Vagina (tissue), 2 donors: ENCODE measurements around the gene SACS. TPM values are rescaled to one million over a fixed set of nuclear protein-coding genes. Genes with fewer than 3 reads are reported as not detected.

ENCODE experiments used
- DNase-seq, 2 donors: peaks; one replicate each; pipeline ENCODE4 v3.0.0-alpha.2; 2017; ENCODE audit errors: extremely low spot score in 2 of 2
- H3K27ac ChIP-seq: fragments of 200-600 bp; sonication (generic); one replicate; pipeline ENCODE4 v1.5.1; 2019
- H3K27me3 ChIP-seq: fragments of 200-600 bp; sonication (generic); one replicate; pipeline ENCODE4 v1.5.1; 2019
- H3K36me3 ChIP-seq, 2 donors: fragments of 200-600 bp; sonication (generic); one replicate each; pipeline ENCODE4 v1.5.1; 2017 to 2019
- H3K4me1 ChIP-seq: fragments of 200-600 bp; sonication (generic); one replicate; pipeline ENCODE4 v1.5.1; 2019
- H3K4me3 ChIP-seq, 2 donors: fragments of 200-600 bp; sonication (generic); 1 replicate in 1 of 2; 2 replicates in 1 of 2; pipeline ENCODE4 v1.5.1; 2016 to 2019
- H3K9me3 ChIP-seq: fragments of 200-600 bp; sonication (generic); one replicate; pipeline ENCODE4 v1.5.1; 2019
- CTCF ChIP-seq, 3 experiments: fragments of 450-650 bp in 2 of 3; fragments of 200-600 bp in 1 of 3; sonication (generic) in 1 of 3; IDR thresholded peaks; one replicate each; pipeline ENCODE4 v1.5.1; 2017 to 2019; ENCODE audit warnings: antibody characterized with exemption in 3 of 3, mild to moderate bottlenecking in 2 of 3, moderate library complexity in 2 of 3
- POLR2A ChIP-seq, 2 donors: fragments of 450-650 bp; IDR thresholded peaks; one replicate each; pipeline ENCODE4 v1.6.1; 2017; ENCODE audit warnings: antibody characterized with exemption in 2 of 2, mild to moderate bottlenecking in 2 of 2, moderate library complexity in 2 of 2
- POLR2AphosphoS5 ChIP-seq, 2 donors: sonication (generic); formaldehyde crosslinking; IDR thresholded peaks; one replicate each; pipeline ENCODE4 v1.9.0; 2017; ENCODE audit warnings: antibody characterized with exemption in 2 of 2, mild to moderate bottlenecking in 2 of 2, low read depth in 1 of 2; ENCODE audit not compliant: insufficient read depth in 1 of 2
- intact Hi-C: fragments of 100-400 bp; cut with DNase I; formaldehyde crosslinking; loops from one replicate; pipeline ENCODE4 v1.15.1; 2023
- total RNA-seq: library from RNA; depleted of rRNA; stranded (reverse); fragments of >200 nt; gene quantifications from one replicate; pipeline ENCODE4 v1.2.3, GENCODE V29; 2016

Gene SACS
- total RNA-seq, 1 donor from 2014 or later = 24.8 TPM

- no peak for TF ChIP-seq CTCF (IDR thresholded peaks at IDR 0.05)
- no peak for DNase-seq
- Histone ChIP-seq H3K27ac (no peak overlapping the region), H3K4me1 (no peaks in the 10 kb centered on the region), H3K4me3 (no peak overlapping the region), H3K27me3 (no peaks in the 10 kb centered on the region), H3K9me3 (no peaks in the 10 kb centered on the region), H3K36me3 (no peaks in the 10 kb centered on the region)
- intact Hi-C loops = no loop called here
Measured at GRCh38 chr13:23384111-23384510, 49.4 kb downstream of the SACS start.

- Histone ChIP-seq H3K27me3 (no peaks in the 10 kb centered on the region), H3K27ac (no peak overlapping the region), H3K4me1 (peaks cover 4% of the 10 kb centered on the region), H3K36me3 (no peaks in the 10 kb centered on the region), H3K4me3 (no peak overlapping the region), H3K9me3 (no peaks in the 10 kb centered on the region)
- no peak for DNase-seq
- intact Hi-C loops = no loop called here
- TF ChIP-seq CTCF (IDR thresholded peaks at IDR 0.05) = no peak
- TF ChIP-seq POLR2A (IDR thresholded peaks at IDR 0.05) = no peak
- no peak for TF ChIP-seq POLR2AphosphoS5 (IDR thresholded peaks at IDR 0.05; ENCODE audit: insufficient read depth in 1 of 2, low read depth in 1 of 2)
Measured at GRCh38 chr13:23383151-23383550, 50.4 kb downstream of the SACS start.

- intact Hi-C loops = no loop called here
- H3K4me3 ChIP-seq = no peak overlapping the region
- no peaks in the 10 kb centered on the region for H3K9me3 ChIP-seq
- H3K36me3 ChIP-seq = no peaks in the 10 kb centered on the region
- TF ChIP-seq CTCF (IDR thresholded peaks at IDR 0.05) = no peak
- TF ChIP-seq POLR2A (IDR thresholded peaks at IDR 0.05) = no peak
- no peak for TF ChIP-seq POLR2AphosphoS5 (IDR thresholded peaks at IDR 0.05; ENCODE audit: insufficient read depth in 1 of 2, low read depth in 1 of 2)
- peaks cover 15% of the 10 kb centered on the region for H3K4me1 ChIP-seq
- no peak overlapping the region for H3K27ac ChIP-seq
- no peak for DNase-seq
- H3K27me3 ChIP-seq = no peaks in the 10 kb centered on the region
Measured at GRCh38 chr13:23381866-23382265, 51.6 kb downstream of the SACS start.

GRCh38 chr13:23380534-23380933, 53.0 kb downstream of the SACS start:
- no peak overlapping the region for H3K27ac ChIP-seq
- no peak for DNase-seq
- peaks cover 23% of the 10 kb centered on the region for H3K4me1 ChIP-seq
- no peaks in the 10 kb centered on the region for H3K27me3 ChIP-seq
- intact Hi-C loops = no loop called here
- H3K36me3 ChIP-seq = no peaks in the 10 kb centered on the region
- H3K4me3 ChIP-seq = no peak overlapping the region
- no peaks in the 10 kb centered on the region for H3K9me3 ChIP-seq
- TF ChIP-seq POLR2A (IDR thresholded peaks at IDR 0.05) = no peak
- TF ChIP-seq POLR2AphosphoS5 (IDR thresholded peaks at IDR 0.05; ENCODE audit: insufficient read depth in 1 of 2, low read depth in 1 of 2) = no peak
- TF ChIP-seq CTCF (IDR thresholded peaks at IDR 0.05) = no peak

- TF ChIP-seq POLR2A (IDR thresholded peaks at IDR 0.05) (no peak), CTCF (IDR thresholded peaks at IDR 0.05) (no peak), POLR2AphosphoS5 (IDR thresholded peaks at IDR 0.05; ENCODE audit: insufficient read depth in 1 of 2, low read depth in 1 of 2) (peak in 1 of 2 donors; percentile 75)
- Histone ChIP-seq H3K27me3 (no peaks in the 10 kb centered on the region), H3K4me3 (no peak overlapping the region), H3K27ac (peak overlapping the region; percentile 84), H3K9me3 (no peaks in the 10 kb centered on the region), H3K36me3 (no peaks in the 10 kb centered on the region), H3K4me1 (peaks cover 33% of the 10 kb centered on the region)
- intact Hi-C loops = no loop called here
- DNase-seq = no peak
Measured at GRCh38 chr13:23377983-23378632, 55.4 kb downstream of the SACS start.
